ENCODE measurements around the gene POLRMT.

POLRMT gene

DNA sequence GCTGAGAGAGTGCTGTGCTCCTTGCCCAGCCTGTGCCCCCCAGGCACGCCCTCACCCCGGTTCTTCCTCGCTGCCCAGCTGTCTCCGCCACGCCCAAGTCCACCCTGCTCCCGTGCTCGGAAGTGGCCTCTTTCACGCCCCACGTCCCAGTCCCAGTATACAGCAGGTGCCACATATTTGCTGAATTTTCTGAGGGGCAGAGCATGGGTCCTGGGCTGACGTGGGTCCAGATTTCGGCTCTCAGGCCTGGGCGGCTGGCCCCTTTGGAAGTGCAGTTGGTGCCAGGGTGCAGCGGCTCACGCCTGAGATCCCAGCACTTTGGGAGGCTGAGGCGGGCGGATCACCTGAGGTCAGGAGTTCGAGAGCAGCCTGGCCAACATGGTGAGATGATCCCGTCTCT is 40.3 kb downstream of the POLRMT start:
- H3K27ac ChIP-seq, result no peak overlapping the region
- TF ChIP-seq ZFX (IDR thresholded peaks at IDR 0.05; ENCODE audit: borderline replicate concordance), result no peak
- TF ChIP-seq CTCF (IDR thresholded peaks at IDR 0.05), result no peak

GRCh38 chr19:592101-592500 is 41.2 kb downstream of the POLRMT start:
- no peak for TF ChIP-seq CTCF (IDR thresholded peaks at IDR 0.05)
- no peak for TF ChIP-seq ZFX (IDR thresholded peaks at IDR 0.05; ENCODE audit: borderline replicate concordance)
- H3K27ac ChIP-seq, result no peak overlapping the region

- H3K27ac ChIP-seq, result no peak overlapping the region; the same call in 1 of the 2 replicates
- TF ChIP-seq CTCF (IDR thresholded peaks at IDR 0.05), result no peak
- no peak for TF ChIP-seq ZFX (IDR thresholded peaks at IDR 0.05; ENCODE audit: borderline replicate concordance)
Observed at GRCh38 chr19:591099-591958, 42.0 kb downstream of the POLRMT start.

GRCh38 chr19:590750-591098 is 42.6 kb downstream of the POLRMT start:
- H3K27ac ChIP-seq, result peak overlapping the region; percentile 74
- no peak for TF ChIP-seq CTCF (IDR thresholded peaks at IDR 0.05)
- no peak for TF ChIP-seq ZFX (IDR thresholded peaks at IDR 0.05; ENCODE audit: borderline replicate concordance)

DNA sequence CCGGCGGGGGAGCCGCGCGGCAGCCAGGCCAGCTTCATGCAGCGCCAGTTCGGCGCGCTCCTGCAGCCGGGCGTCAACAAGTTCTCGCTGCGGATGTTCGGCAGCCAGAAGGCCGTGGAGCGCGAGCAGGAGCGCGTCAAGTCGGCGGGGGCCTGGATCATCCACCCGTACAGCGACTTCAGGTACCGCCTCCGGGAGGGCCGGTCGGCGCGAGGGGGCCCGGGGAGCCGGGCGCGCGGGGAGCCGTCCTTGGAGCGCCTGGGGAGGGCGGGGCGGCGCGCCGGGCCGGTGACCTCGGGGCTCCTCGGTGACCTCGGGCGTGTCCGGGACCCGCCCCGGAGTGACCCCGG is 43.0 kb downstream of the POLRMT start:
- peak overlapping the region; percentile 74 for H3K27ac ChIP-seq
- TF ChIP-seq ZFX (IDR thresholded peaks at IDR 0.05; ENCODE audit: borderline replicate concordance), result no peak
- TF ChIP-seq CTCF (IDR thresholded peaks at IDR 0.05), result no peak

- no peak for TF ChIP-seq CTCF (IDR thresholded peaks at IDR 0.05)
- TF ChIP-seq ZFX (IDR thresholded peaks at IDR 0.05; ENCODE audit: borderline replicate concordance), result no peak
- peak within 1 kb of the TSS; percentile 83 for H3K27ac ChIP-seq
Observed at GRCh38 chr19:589693-590395, 43.5 kb downstream of the POLRMT start, which contains the start of gene HCN2. TSS of gene HCN2 (plus strand) at chr19:589881. CDS start at chr19:589946, 65 bp downstream.
